T1000 (cell line): ENCODE measurements around the gene ATP8A2.
"Not testable (repeated sequence)": the region's sequence is repeated elsewhere in the genome, so short reads cannot be mapped to it uniquely, and the experiment has no call there.

Experiments used
- DNase-seq: peaks from one replicate; lab custom pipeline; 2025; ENCODE audit warnings: mixed read lengths; lab: John Stamatoyannopoulos, UW

Gene ATP8A2

DNA sequence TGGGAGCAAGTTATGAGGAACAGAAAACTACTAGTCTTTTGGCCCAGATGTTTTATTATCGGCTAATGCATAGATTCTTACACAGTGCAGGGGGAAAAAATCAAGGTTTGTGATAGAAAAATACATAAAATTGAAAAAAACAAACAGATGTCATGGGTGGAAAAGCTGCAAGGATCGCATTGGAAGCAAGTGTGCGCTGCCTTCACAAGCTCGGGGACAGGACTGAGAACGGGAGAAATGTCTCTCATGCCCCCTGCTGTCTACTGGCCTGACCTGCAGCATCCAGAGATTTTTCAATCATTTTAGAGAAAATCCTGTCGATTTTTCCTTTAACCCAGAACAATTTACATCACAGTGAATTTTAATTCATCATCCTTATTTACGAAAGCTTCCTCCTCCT is 700.6 kb downstream of the ATP8A2 start:
- not testable (repeated sequence) for DNase-seq

DNA sequence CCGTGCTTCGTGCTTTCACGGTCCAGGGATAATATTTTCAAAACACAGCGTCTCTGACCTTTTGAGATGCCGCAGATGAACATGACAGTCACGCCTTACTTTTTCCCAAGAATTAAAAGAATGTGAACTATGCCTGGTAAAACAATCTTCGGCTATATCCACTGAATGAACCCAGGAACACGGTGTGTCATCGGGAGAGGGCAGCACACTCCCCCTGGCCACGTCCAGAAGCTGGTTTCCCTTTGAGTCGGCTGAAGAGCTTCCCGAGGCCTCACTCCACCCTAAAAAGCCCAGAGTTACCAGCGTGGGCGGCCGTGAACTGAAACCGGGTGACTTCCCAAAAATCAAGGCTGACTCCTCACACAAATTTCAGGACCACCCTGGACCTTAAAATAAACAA is 702.9 kb downstream of the ATP8A2 start:
- no peak for DNase-seq
